Natural killer cell (primary cell): ENCODE measurements around the gene RGS9. TPM values are rescaled to one million over a fixed set of nuclear protein-coding genes. Genes with fewer than 3 reads are reported as not detected.

ENCODE experiments used
- ATAC-seq, 3 donors: fragments of 150-1000 bp in 2 of 3; fragments of 200-7000 bp in 1 of 3; cut with Tn5 transposase; 1 replicate in 1 of 3; 2 replicates in 2 of 3; pipeline ENCODE4 v1.10.0; 2021; ENCODE audit warnings: mild to moderate bottlenecking in 2 of 3, moderate library complexity in 2 of 3
- DNase-seq, 2 donors: peaks; one replicate each; pipeline versions ENCODE4 v3.0.0 to v3.0.0-alpha.2; 2013 to 2021; ENCODE audit warnings: mixed read lengths in 1 of 2
- H3K27ac ChIP-seq: one replicate; pipeline ENCODE4 v1.5.1; 2013; ENCODE audit warnings: mild to moderate bottlenecking, low read length
- H3K27me3 ChIP-seq: one replicate; pipeline ENCODE4 v1.6.1; 2013; ENCODE audit warnings: low read length; ENCODE audit not compliant: control insufficient read depth, insufficient read depth
- H3K36me3 ChIP-seq: one replicate; pipeline ENCODE4 v1.6.1; 2013; ENCODE audit warnings: low read length; ENCODE audit not compliant: control insufficient read depth, insufficient read depth
- H3K4me1 ChIP-seq: one replicate; pipeline ENCODE4 v1.6.1; 2013; ENCODE audit warnings: low read length; ENCODE audit not compliant: control insufficient read depth, insufficient read depth
- H3K4me3 ChIP-seq: one replicate; pipeline ENCODE4 v1.5.1; 2013; ENCODE audit warnings: low read length
- H3K9me3 ChIP-seq: one replicate; pipeline ENCODE4 v1.6.1; 2013; ENCODE audit warnings: low read length; ENCODE audit not compliant: control insufficient read depth, insufficient read depth
- H3K27ac Mint-ChIP-seq, 2 donors: one replicate each; pipeline ENCODE4 v1.8.0; 2022; ENCODE audit warnings: mild to moderate bottlenecking in 2 of 2, mixed read lengths in 2 of 2, moderate library complexity in 1 of 2
- H3K27me3 Mint-ChIP-seq, 2 donors: one replicate each; pipeline ENCODE4 v1.8.0; 2022; ENCODE audit warnings: low read depth in 2 of 2, mixed read lengths in 2 of 2
- H3K36me3 Mint-ChIP-seq: one replicate; pipeline ENCODE4 v1.8.0; 2022; ENCODE audit warnings: mixed read lengths
- H3K4me1 Mint-ChIP-seq, 2 donors: one replicate each; pipeline ENCODE4 v1.8.0; 2022; ENCODE audit warnings: mixed read lengths in 2 of 2
- H3K4me3 Mint-ChIP-seq: one replicate; pipeline ENCODE4 v1.8.0; 2022; ENCODE audit warnings: mild to moderate bottlenecking, moderate library complexity, mixed read lengths
- H3K9me3 Mint-ChIP-seq, 2 donors: one replicate each; pipeline ENCODE4 v1.8.0; 2022; ENCODE audit warnings: mixed read lengths in 2 of 2
- WGBS: methylation state at CpG from one replicate; pipeline ENCODE4 v1.1.7; 2013; ENCODE audit warnings: missing lambda C conversion rate; ENCODE audit not compliant: insufficient coverage; 5-methylcytosine and 5-hydroxymethylcytosine counted together
- intact Hi-C: fragments of 100-400 bp; cut with micrococcal nuclease; formaldehyde crosslinking; loops from one replicate; pipeline ENCODE4 v1.14.2; 2022
- total RNA-seq, 4 donors: library from RNA; stranded (reverse); fragments of 120-200 nt in 1 of 4; gene quantifications; one replicate each; pipeline versions ENCODE4 v1.2.3 to v1.2.4, GENCODE V29; 2013 to 2022
- TF ChIP-seq, protein P1 (sequence below): fragments of 200-600 bp; IDR thresholded peaks from one replicate; pipeline ENCODE4 v1.8.0; 2022; ENCODE audit warnings: antibody characterized with exemption

The RGS9 gene
- total RNA-seq, 3 donors from 2014 or later (not counting 1 experiment from before 2014, with no cell fraction given) = 25.0 to 47.3 (median 37.2) TPM

DNA sequence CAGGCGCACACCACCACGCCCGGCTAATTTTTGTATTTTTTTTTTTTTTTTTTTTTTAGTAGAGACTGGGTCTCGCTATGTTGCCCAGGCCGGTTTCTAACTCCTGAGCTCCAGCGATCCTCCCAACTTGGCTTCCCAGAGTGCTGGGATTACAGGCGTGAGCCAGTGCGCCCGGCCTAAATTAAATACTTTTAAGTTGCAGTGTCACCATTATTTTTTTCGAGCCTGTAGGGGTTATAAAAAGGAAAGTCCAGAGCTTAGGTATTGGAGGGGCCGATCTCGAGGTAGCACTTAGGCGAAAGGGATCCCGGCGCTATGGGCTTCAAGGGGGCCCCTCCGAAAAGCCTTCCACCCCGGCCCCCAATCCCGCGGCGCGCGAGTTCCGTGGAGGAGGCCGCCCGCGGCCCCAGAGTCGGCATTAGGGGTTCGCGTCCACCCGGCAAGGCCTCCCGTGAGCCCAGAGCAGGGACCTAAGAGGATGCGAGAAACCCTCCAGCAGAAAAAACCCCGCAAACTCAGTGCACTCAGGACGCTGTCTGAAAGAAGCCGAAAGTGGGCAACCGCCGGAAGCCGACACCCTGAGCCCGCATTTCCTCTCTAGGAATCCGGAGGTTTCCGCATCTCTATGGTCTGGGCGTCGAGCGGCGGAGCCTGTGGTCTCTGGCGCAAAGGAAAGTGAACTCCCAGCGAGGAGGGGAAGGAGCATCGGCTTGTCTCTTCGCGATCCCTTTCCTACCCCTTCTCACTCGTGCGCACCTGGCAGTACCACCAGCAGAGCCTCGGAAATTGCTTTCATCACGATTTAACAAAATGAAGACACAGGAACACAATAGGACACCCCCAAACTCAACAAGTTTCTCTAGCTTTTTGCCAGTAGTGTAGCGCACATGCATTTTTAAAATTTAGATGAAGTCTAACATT lies 14.1 kb upstream of the RGS9 start:
- DNase-seq (peak; percentile 75 to 94), ATAC-seq (peak; percentile 95 to 97 (median 96))
- peak overlapping the region; percentile 73 for H3K27ac ChIP-seq
- no peaks in the 10 kb centered on the region for H3K9me3 Mint-ChIP-seq
- peaks cover 15 to 23% of the 10 kb centered on the region in 2 donors for H3K4me1 Mint-ChIP-seq
- TF ChIP-seq, protein P1, sequence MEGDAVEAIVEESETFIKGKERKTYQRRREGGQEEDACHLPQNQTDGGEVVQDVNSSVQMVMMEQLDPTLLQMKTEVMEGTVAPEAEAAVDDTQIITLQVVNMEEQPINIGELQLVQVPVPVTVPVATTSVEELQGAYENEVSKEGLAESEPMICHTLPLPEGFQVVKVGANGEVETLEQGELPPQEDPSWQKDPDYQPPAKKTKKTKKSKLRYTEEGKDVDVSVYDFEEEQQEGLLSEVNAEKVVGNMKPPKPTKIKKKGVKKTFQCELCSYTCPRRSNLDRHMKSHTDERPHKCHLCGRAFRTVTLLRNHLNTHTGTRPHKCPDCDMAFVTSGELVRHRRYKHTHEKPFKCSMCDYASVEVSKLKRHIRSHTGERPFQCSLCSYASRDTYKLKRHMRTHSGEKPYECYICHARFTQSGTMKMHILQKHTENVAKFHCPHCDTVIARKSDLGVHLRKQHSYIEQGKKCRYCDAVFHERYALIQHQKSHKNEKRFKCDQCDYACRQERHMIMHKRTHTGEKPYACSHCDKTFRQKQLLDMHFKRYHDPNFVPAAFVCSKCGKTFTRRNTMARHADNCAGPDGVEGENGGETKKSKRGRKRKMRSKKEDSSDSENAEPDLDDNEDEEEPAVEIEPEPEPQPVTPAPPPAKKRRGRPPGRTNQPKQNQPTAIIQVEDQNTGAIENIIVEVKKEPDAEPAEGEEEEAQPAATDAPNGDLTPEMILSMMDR = no peak
- H3K4me1 ChIP-seq = peaks cover 16% of the 10 kb centered on the region
- H3K9me3 ChIP-seq = no peaks in the 10 kb centered on the region
- no peaks in the 10 kb centered on the region for H3K36me3 ChIP-seq
- peak overlapping the region; percentile 64 for H3K4me3 ChIP-seq
- H3K27me3 ChIP-seq = no peaks in the 10 kb centered on the region
- no peaks in the 10 kb centered on the region for H3K36me3 Mint-ChIP-seq
- peak overlapping the region; percentile 92 for H3K4me3 Mint-ChIP-seq
- no peaks in the 10 kb centered on the region for H3K27me3 Mint-ChIP-seq
- intact Hi-C loops = loop anchor here (1.0 kb wide), 1 partner anchor 23 kb away; no protein-coding TSS in a partner anchor
- 10% methylated on average over 42 of the region's 55 CpGs for WGBS
- peak overlapping the region; percentile 94 to 96 for H3K27ac Mint-ChIP-seq

DNA sequence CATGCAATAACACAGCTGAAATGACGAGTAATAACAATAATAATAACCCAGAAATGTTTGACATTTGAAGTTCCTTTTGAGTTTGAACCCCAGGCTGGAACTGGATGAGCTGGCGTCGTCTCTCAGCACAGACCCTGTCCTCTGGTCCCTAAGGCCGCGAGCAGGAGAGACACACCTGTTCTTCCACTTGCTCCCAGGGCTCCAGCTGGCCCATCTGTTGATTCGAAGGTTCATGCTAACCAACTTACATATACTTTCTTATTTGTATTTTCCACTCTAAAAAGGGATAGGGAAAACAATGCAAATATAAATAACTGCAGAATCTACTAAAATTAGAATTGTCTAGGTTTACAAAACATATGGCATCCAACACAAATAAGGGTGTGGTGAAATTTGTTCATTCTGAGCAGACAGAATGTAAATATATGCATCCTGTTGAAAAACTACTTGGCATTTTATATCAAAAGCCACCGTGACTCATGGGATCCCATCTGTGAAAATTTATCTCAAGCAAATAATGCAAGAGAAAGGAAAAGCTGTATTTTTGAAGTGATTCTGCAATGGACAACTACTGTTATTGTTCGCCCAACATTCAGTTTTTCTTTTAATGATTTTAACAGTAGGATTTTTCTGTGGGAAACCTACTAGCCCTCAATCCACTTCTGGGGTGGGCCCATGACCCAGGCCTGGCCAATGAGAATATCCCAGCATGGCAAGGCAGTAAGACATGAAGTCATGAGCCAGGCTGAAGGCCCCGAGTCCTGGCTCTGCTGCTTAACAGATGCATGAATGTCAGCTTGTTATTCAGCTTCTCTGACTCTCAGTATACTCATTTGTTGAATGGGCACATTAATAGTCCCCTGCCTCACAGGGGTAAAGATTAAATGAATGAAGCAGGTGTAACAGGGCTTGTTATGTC lies 13.2 kb upstream of the RGS9 start:
- no peaks in the 10 kb centered on the region for H3K9me3 ChIP-seq
- intact Hi-C loops = loop anchor here (1.0 kb wide), 1 partner anchor 24 kb away; no protein-coding TSS in a partner anchor
- peaks cover 15 to 23% of the 10 kb centered on the region in 2 donors for H3K4me1 Mint-ChIP-seq
- no peaks in the 10 kb centered on the region for H3K27me3 Mint-ChIP-seq
- H3K36me3 Mint-ChIP-seq = no peaks in the 10 kb centered on the region
- H3K9me3 Mint-ChIP-seq = no peaks in the 10 kb centered on the region
- no peaks in the 10 kb centered on the region for H3K36me3 ChIP-seq
- peak overlapping the region; percentile 64 for H3K4me3 ChIP-seq
- H3K4me1 ChIP-seq = peaks cover 16% of the 10 kb centered on the region
- 93% methylated on average over 7 of the region's 9 CpGs for WGBS
- peak overlapping the region; percentile 73 for H3K27ac ChIP-seq
- peak overlapping the region; percentile 94 to 96 for H3K27ac Mint-ChIP-seq
- H3K27me3 ChIP-seq = no peaks in the 10 kb centered on the region
- no peak for ATAC-seq
- H3K4me3 Mint-ChIP-seq = peak overlapping the region; percentile 92
- no peak for DNase-seq
- TF ChIP-seq, protein P1 = no peak

DNA sequence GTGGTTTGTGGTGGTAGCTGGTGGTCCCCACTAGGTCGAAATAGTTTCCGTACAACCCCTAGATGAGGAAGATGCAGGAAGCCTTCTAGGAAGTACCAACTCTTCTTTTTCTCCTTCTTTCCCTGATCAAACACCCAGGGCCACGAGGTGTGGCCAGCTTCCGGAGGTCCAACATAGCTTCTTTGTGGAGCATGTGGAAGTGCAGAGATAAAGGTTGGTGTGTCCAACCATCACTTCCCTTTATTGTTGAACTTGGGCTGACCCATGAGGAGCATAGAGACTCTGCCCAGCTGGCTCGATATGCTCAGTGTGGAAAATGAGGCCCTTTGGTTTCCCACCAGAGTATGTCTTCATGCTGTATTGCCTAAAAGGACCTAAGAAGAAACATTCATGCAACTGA lies 6.3 kb upstream of the RGS9 start:
- peak overlapping the region in 1 of 2 donors; percentile 16 for H3K27ac Mint-ChIP-seq
- WGBS = 12% methylated on average over 4 of the region's 5 CpGs
- no peak for ATAC-seq
- no peak for DNase-seq
- intact Hi-C loops = no loop called here
- H3K27me3 Mint-ChIP-seq = no peaks in the 10 kb centered on the region
- no peaks in the 10 kb centered on the region for H3K9me3 ChIP-seq
- H3K4me1 ChIP-seq = peaks cover 7% of the 10 kb centered on the region
- H3K27me3 ChIP-seq = no peaks in the 10 kb centered on the region
- H3K4me3 Mint-ChIP-seq = no peak overlapping the region
- H3K9me3 Mint-ChIP-seq = no peaks in the 10 kb centered on the region
- no peak overlapping the region for H3K27ac ChIP-seq
- H3K36me3 ChIP-seq = no peaks in the 10 kb centered on the region
- H3K4me3 ChIP-seq = no peak overlapping the region
- TF ChIP-seq, protein P1 = no peak
- peaks cover 10 to 13% of the 10 kb centered on the region in 2 donors for H3K4me1 Mint-ChIP-seq
- H3K36me3 Mint-ChIP-seq = no peaks in the 10 kb centered on the region
